ENCODE results near the gene PLPP6. TPM values are rescaled to one million over a fixed set of nuclear protein-coding genes. Genes with fewer than 3 reads are reported as not detected.

Gene PLPP6
- total RNA-seq, 4 donors from 2014 or later: 5.2 to 7.0 (median 6.1) TPM

DNA sequence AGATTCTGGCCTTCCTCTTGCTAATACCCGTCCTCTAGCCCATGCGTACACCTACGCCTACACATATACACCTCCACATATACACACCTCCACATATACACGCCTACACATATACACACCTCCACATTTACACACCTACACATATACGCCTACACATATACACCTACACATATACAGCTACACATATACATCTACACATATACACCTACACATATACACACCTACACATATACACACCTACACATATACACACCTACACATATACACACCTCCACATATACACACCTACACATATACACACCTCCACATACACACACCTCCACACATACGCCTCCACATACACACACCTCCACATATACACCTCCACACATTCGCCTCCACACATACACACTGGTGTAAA, 51.8 kb downstream of the PLPP6 start:
- TF ChIP-seq, protein P1, sequence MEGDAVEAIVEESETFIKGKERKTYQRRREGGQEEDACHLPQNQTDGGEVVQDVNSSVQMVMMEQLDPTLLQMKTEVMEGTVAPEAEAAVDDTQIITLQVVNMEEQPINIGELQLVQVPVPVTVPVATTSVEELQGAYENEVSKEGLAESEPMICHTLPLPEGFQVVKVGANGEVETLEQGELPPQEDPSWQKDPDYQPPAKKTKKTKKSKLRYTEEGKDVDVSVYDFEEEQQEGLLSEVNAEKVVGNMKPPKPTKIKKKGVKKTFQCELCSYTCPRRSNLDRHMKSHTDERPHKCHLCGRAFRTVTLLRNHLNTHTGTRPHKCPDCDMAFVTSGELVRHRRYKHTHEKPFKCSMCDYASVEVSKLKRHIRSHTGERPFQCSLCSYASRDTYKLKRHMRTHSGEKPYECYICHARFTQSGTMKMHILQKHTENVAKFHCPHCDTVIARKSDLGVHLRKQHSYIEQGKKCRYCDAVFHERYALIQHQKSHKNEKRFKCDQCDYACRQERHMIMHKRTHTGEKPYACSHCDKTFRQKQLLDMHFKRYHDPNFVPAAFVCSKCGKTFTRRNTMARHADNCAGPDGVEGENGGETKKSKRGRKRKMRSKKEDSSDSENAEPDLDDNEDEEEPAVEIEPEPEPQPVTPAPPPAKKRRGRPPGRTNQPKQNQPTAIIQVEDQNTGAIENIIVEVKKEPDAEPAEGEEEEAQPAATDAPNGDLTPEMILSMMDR (IDR thresholded peaks at IDR 0.05; ENCODE audit: low read depth): no peak

DNA sequence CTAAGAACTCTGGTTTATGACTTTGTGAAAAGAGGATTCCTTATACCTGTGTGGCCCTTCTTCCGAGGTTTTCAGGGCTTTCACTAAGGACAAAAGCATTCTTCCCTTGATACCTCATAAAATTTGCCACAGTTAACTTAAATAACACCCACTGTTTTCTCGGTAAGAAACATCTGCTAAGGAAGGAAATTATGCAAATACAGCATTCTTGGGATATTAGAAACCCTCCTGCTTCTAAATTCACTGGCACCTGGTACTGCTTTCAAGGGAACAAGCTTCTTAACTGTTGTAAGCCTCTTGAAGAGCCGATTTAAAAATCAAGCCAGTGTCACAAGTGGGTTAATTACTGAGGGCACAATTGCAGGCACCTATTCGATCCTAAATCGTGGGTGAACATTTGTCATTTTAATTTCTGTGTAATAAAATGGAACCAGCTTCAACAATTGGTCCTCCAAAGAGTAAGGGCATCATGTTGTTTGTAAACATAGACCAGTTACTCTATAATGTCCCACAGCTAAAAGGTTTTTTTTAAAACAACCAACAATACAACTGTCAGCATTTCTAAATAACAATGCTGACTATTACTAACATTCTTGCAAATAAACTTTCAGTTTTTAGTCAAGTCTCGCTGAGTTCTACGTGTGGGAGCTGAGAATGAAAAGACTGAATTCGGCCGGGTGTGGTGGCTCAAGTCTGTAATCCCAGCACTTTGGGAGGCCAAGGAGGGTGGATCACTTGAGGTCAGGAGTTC, 52.3 kb downstream of the PLPP6 start:
- TF ChIP-seq, protein P1 (IDR thresholded peaks at IDR 0.05; ENCODE audit: low read depth): no peak

Other genes with a start within 250 kb of the PLPP6 start
- gene SLC1A1, start 171.8 kb upstream of the PLPP6 start, total RNA-seq: 1 to 10 TPM; 4.4 to 7.5 (median 5.8) TPM
- 1 to 10 TPM; 1.8 to 5.3 (median 2.8) TPM for gene SPATA6L, start 4.2 kb downstream of the PLPP6 start, total RNA-seq
- 100 to 1,000 TPM in 1 of 4 donors, 10 to 100 TPM in 3; 32.1 to 106 (median 37.7) TPM for gene CDC37L1, start 17.3 kb downstream of the PLPP6 start, total RNA-seq
- 100 to 1,000 TPM in 2 of 4 donors, 10 to 100 TPM in 2; 89.6 to 184 (median 109) TPM for gene AK3, start 78.9 kb downstream of the PLPP6 start, total RNA-seq
- gene RCL1, start 130.7 kb downstream of the PLPP6 start, total RNA-seq: 100 to 1,000 TPM in 2 of 4 donors, 10 to 100 TPM in 2; 64.4 to 166 (median 102) TPM

All from subcutaneous adipose tissue (tissue), 4 donors.